Breast epithelium (tissue), 4 donors: Measurements from ENCODE around the gene C11orf68. TPM values are rescaled to one million over a fixed set of nuclear protein-coding genes. Genes with fewer than 3 reads are reported as not detected.
"Not testable (repeated sequence)": the region's sequence is repeated elsewhere in the genome, so short reads cannot be mapped to it uniquely, and the experiment has no call there.

Experiments used
- DNase-seq, 2 donors: peaks; one replicate each; pipeline ENCODE4 v3.0.0-alpha.2; 2019; ENCODE audit warnings: low spot score in 2 of 2
- H3K27ac ChIP-seq, 2 donors: fragments of 200-600 bp; sonication (generic) in 1 of 2; one replicate each; pipeline ENCODE4 v1.5.1; 2016 to 2019; ENCODE audit warnings: mild to moderate bottlenecking in 1 of 2
- H3K27me3 ChIP-seq, 2 donors: fragments of 200-600 bp; sonication (generic) in 1 of 2; one replicate each; pipeline versions ENCODE4 v1.5.1 to v1.6.0; 2017 to 2019; ENCODE audit warnings: control low read depth in 1 of 2, mild to moderate bottlenecking in 1 of 2
- H3K36me3 ChIP-seq: fragments of 200-600 bp; one replicate; pipeline ENCODE4 v1.5.1; 2019
- H3K4me1 ChIP-seq, 2 donors: fragments of 200-600 bp; sonication (generic); one replicate each; pipeline ENCODE4 v1.5.1; 2016 to 2019; ENCODE audit warnings: control low read depth in 1 of 2
- H3K4me3 ChIP-seq, 3 donors: fragments of 200-600 bp; sonication (generic); 1 replicate in 2 of 3; 2 replicates in 1 of 3; pipeline ENCODE4 v1.5.1; 2016 to 2019; ENCODE audit warnings: mild to moderate bottlenecking in 3 of 3, moderate library complexity in 2 of 3
- H3K9me3 ChIP-seq, 2 donors: fragments of 200-600 bp; sonication (generic) in 1 of 2; one replicate each; pipeline ENCODE4 v1.5.1; 2016 to 2019; ENCODE audit warnings: control low read depth in 1 of 2
- CTCF ChIP-seq, 3 donors: fragments of 450-650 bp; IDR thresholded peaks; one replicate each; pipeline ENCODE4 v1.5.1; 2016 to 2017; ENCODE audit warnings: antibody characterized with exemption in 3 of 3, mild to moderate bottlenecking in 3 of 3, moderate library complexity in 3 of 3
- POLR2A ChIP-seq: fragments of 450-650 bp; IDR thresholded peaks from one replicate; pipeline ENCODE4 v1.6.1; 2016; ENCODE audit warnings: antibody characterized with exemption, mild to moderate bottlenecking, moderate library complexity
- POLR2AphosphoS5 ChIP-seq, 3 donors: sonication (generic); formaldehyde crosslinking; IDR thresholded peaks; one replicate each; pipeline ENCODE4 v1.6.1; 2017; ENCODE audit warnings: antibody characterized with exemption in 3 of 3
- intact Hi-C: fragments of 100-400 bp; cut with DNase I; formaldehyde crosslinking; loops from one replicate; pipeline ENCODE4 v1.15.1; 2023; ENCODE audit warnings: low total_unique reads
- total RNA-seq, 3 donors: library from RNA; depleted of rRNA; stranded (reverse); fragments of >200 nt; gene quantifications; one replicate each; pipeline ENCODE4 v1.1.0, GENCODE V29; 2016

C11orf68 gene
- total RNA-seq, 3 donors from 2014 or later = 16.7 to 20.3 (median 19.7) TPM

- Histone ChIP-seq H3K4me3 (no peak overlapping the region), H3K27me3 (peaks cover 4 to 12% of the 10 kb centered on the region in 2 donors), H3K4me1 (peaks cover 9 to 10% of the 10 kb centered on the region in 2 donors), H3K27ac (no peak overlapping the region), H3K36me3 (no peaks in the 10 kb centered on the region), H3K9me3 (no peaks in the 10 kb centered on the region)
- DNase-seq = no peak
- intact Hi-C loops = no loop called here
- no peak for TF ChIP-seq POLR2A
- TF ChIP-seq POLR2AphosphoS5 (IDR thresholded peaks at IDR 0.05) = no peak
- no peak for TF ChIP-seq CTCF (IDR thresholded peaks at IDR 0.05)
These were observed 39.4 kb upstream of the C11orf68 start for GRCh38 chr11:65958291-65958690.

GRCh38 chr11:65954771-65955170, 35.9 kb upstream of the C11orf68 start:
- TF ChIP-seq POLR2A = no peak
- no peak for TF ChIP-seq CTCF (IDR thresholded peaks at IDR 0.05)
- TF ChIP-seq POLR2AphosphoS5 (IDR thresholded peaks at IDR 0.05) = no peak
- no peaks in the 10 kb centered on the region for H3K9me3 ChIP-seq
- no peaks in the 10 kb centered on the region for H3K4me1 ChIP-seq
- intact Hi-C loops = no loop called here
- H3K27me3 ChIP-seq = peaks cover 4 to 12% of the 10 kb centered on the region in 2 donors
- no peaks in the 10 kb centered on the region for H3K36me3 ChIP-seq
- no peak overlapping the region for H3K27ac ChIP-seq
- no peak overlapping the region for H3K4me3 ChIP-seq
- no peak for DNase-seq

GRCh38 chr11:65953471-65953870, 34.6 kb upstream of the C11orf68 start:
- Histone ChIP-seq H3K4me1 (no peaks in the 10 kb centered on the region), H3K27ac (no peak overlapping the region), H3K9me3 (no peaks in the 10 kb centered on the region), H3K36me3 (no peaks in the 10 kb centered on the region), H3K4me3 (no peak overlapping the region), H3K27me3 (peaks cover 4 to 12% of the 10 kb centered on the region in 2 donors)
- intact Hi-C loops = no loop called here
- no peak for TF ChIP-seq POLR2A
- no peak for TF ChIP-seq POLR2AphosphoS5 (IDR thresholded peaks at IDR 0.05)
- TF ChIP-seq CTCF (IDR thresholded peaks at IDR 0.05) = no peak
- DNase-seq = no peak

GRCh38 chr11:65952052-65952521, 33.2 kb upstream of the C11orf68 start:
- Histone ChIP-seq H3K27me3 (peaks cover 4 to 17% of the 10 kb centered on the region in 2 donors), H3K4me3 (no peak overlapping the region), H3K9me3 (no peaks in the 10 kb centered on the region), H3K36me3 (no peaks in the 10 kb centered on the region), H3K4me1 (no peaks in the 10 kb centered on the region), H3K27ac (no peak overlapping the region)
- intact Hi-C loops = no loop called here
- no peak for DNase-seq
- TF ChIP-seq POLR2A = no peak
- TF ChIP-seq CTCF (IDR thresholded peaks at IDR 0.05) = no peak
- TF ChIP-seq POLR2AphosphoS5 (IDR thresholded peaks at IDR 0.05) = no peak

GRCh38 chr11:65951641-65952040, 32.8 kb upstream of the C11orf68 start:
- H3K27ac ChIP-seq, intact Hi-C loops, H3K9me3 ChIP-seq, DNase-seq, H3K4me1 ChIP-seq, H3K4me3 ChIP-seq, H3K36me3 ChIP-seq: not testable (repeated sequence)
- peaks cover 4 to 17% of the 10 kb centered on the region in 2 donors for H3K27me3 ChIP-seq

GRCh38 chr11:65950711-65951110, 31.8 kb upstream of the C11orf68 start:
- H3K36me3 ChIP-seq, H3K4me1 ChIP-seq, H3K27ac ChIP-seq, intact Hi-C loops, H3K9me3 ChIP-seq, H3K4me3 ChIP-seq, DNase-seq: not testable (repeated sequence)
- peaks cover 4 to 15% of the 10 kb centered on the region in 2 donors for H3K27me3 ChIP-seq
